Hematopoietic multipotent progenitor cell treated with erythropoietin and hydrocortisone succinate and interleukin-3 and kit ligand, for 17 days (in vitro differentiated cells): ENCODE data around the gene SOBP.

ENCODE experiments used
- DNase-seq: peaks from one replicate; pipeline ENCODE4 v3.0.0-alpha.2; 2015; ENCODE audit warnings: low spot score

The SOBP gene

GRCh38 chr6:107620732-107621131 lies 130.8 kb downstream of the SOBP start:
- no peak for DNase-seq

DNA sequence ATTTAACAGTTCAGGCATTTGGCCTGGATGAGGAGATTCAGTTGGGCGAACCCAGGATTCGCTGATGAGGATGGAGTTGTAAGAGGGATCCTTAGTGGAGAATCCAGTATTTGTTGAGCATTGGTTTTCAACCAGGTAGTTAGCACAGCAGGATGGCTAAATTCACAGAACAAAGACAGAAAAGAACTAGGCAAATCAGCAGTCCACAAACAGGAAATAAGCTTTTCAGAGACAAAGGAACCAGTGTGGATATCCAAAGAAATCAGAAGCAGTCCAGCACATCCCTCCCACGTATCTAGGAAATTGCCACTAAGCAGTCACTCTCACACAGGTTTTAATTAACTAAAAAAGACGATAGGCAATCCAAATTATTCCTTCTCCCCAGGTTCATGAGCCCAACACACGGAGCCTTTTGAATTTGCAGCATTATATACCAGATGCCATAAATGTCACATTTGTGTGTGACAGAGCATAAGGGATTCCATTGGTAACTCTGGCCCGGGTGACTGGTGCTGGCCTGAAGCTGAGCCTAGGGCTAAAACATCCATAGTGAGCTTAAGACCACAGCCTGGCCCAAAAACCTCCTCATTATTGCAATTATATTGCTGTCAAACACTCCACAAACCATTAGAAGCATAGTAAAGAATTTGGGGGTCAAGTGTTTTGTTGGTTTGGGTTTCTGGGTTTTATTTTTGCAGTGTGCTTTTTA lies 131.5 kb downstream of the SOBP start:
- DNase-seq, result no peak

GRCh38 chr6:107622269-107622668 lies 132.4 kb downstream of the SOBP start:
- DNase-seq, result no peak

DNA sequence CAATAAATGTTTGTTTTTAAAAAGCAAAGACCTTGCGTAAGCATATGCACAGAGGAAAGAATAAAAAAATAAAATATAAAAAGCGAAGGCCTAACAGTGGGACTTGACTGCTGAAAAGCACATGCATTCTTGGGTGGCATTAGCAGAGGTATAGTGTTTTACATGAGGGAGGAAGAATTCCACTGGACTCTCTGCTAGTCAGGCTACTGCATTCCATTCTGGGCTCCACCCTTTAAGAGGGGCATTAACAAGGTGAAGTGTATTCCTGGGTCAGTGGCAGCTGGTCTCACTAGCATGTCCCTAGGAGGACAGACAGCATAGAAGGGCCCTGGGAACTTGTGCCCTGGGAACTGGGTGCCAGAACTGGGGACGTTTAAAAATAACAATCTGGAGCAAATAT lies 134.1 kb downstream of the SOBP start:
- DNase-seq, result no peak

GRCh38 chr6:107624541-107624940 lies 134.6 kb downstream of the SOBP start:
- DNase-seq, result no peak

- DNase-seq, result no peak
Observed at GRCh38 chr6:107625264-107625663, 135.3 kb downstream of the SOBP start.

DNA sequence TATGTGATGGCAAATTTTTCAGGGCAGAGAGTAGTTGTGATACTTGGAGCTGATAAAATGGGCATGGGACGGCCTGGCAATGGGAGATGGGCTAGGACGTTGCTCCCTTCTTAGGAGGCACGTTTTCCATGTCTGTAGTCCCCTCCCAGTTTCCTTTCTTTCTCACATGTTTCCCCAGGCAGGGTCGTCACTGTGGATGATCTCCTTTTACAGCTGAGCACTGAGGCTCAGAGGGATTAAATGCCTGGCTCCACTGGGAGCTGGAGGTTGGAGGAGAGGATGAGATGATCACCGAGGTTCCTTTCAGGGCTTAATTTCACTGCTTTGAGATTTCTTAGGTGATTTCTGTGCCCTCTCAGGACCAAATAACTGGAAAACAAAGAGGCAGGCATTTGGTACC lies 136.7 kb downstream of the SOBP start:
- no peak for DNase-seq

GRCh38 chr6:107627969-107628368 lies 138.1 kb downstream of the SOBP start:
- DNase-seq, result no peak

DNA sequence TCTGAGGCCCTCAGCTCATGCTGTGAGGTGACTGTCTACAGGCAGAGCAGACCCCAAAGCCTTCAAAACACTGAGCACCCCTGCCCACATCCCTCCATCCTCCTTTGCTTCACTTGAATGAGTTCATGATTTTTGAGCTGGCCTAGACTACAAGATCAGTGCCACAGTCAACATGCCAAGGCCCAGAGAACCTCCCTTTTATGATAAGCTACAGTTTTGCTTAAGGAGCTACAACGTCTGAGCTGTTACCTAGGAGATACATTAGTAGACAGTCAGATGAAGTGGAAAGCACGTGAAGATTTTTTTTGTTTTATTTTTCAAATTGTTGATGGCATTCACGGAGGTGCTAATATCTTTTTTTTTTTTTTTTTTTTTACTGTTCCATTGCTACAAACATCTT lies 139.0 kb downstream of the SOBP start:
- DNase-seq, result no peak

- no peak for DNase-seq
Observed at GRCh38 chr6:107629548-107630129, 139.7 kb downstream of the SOBP start.

DNA sequence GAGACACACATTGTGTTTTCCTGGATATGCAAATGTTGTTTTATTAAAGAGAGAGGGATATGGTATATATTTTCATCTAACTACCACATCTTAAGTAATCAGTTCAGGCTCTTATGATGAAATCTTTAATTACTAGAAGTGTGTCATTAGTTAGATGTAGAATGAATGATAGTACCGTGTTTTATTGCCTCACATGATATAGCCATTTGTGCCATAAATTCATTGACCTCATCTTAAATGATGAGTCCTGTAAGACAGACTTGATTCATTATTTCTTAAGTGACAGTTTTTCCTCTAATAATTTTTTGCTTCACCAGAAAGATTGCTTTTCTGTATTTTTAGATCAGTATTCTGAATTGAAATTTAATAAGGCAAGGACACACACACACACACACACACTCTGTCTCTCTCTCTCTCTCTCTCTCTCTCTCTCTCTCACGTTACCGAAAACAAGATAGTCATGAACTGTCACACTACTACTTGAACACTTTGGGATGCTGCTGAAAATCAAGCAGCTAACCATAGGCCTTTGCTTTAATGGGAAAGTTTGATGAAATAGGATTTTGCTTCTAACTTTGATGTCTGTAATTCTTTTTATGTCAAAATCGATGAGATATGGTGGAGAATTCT lies 140.5 kb downstream of the SOBP start:
- DNase-seq, result no peak

GRCh38 chr6:107632381-107633136 lies 142.6 kb downstream of the SOBP start:
- DNase-seq, result no peak

- no peak for DNase-seq
Observed at GRCh38 chr6:107633680-107634323, 143.9 kb downstream of the SOBP start.

DNA sequence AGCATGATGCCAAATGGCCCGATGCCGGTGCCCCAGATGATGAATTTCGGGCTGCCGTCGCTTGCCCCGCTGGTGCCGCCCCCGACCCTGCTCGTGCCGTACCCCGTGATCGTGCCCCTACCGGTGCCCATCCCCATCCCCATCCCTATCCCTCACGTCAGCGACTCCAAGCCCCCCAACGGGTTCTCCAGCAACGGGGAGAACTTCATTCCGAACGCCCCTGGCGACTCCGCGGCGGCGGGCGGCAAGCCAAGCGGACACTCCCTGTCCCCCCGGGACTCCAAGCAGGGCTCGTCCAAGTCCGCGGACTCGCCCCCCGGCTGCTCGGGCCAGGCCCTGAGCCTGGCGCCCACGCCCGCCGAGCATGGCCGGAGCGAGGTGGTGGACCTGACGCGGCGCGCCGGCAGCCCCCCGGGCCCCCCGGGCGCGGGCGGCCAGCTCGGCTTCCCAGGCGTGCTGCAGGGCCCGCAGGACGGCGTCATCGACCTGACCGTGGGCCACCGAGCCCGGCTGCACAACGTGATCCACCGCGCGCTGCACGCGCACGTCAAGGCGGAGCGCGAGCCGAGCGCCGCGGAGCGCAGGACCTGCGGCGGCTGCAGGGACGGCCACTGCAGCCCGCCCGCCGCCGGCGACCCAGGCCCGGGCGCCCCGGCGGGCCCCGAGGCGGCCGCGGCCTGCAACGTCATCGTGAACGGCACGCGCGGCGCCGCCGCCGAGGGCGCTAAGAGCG lies 144.6 kb downstream of the SOBP start:
- no peak for DNase-seq

- DNase-seq, result no peak
Observed at GRCh38 chr6:107635057-107635515, 145.2 kb downstream of the SOBP start.

GRCh38 chr6:107636486-107636885 lies 146.6 kb downstream of the SOBP start:
- no peak for DNase-seq

DNA sequence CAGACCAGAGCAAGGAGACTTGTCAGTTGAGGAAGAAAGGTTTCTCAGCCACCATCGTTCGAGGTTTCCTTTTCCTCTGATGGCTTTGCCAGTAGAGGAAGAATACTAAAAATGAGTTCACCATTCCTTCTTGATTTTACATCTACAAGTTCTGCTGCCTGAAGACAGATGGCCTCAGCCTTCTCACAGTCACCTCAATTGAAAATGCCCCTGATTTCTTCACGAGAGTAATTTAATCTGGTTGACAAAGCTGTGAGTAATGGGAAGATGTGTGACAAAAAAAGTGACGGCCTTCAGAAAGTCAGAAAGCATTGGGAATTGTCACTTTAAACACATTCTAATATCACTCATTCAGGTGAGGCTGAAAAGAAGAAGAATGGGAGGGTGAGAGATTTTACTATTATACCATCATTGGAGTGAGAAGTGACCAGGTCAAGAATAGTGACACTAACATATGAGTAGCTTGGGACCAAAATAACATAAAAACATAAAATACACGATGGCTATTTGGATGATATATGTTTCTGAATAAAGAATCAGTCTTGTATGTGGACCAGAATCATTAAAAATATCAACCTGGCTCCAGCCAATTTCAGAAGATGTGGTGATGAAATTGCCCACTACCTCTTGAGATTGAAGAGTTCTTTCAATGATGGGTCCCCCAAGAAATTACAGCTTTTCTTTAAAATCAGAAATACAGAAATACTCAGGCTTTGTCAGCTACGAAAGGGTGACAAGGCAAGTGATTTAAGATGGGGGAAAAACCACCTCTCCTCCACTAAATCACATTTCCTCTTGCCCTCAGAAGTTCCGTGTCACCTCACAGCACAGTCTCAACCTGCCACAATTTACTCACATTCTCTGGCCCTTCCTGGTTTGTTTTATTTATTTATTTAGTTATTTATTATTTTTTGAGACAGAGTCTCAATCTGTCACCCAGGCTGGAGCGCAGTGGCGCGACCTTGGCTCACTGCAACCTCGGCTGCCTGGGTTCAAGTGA lies 147.7 kb downstream of the SOBP start:
- no peak for DNase-seq

DNA sequence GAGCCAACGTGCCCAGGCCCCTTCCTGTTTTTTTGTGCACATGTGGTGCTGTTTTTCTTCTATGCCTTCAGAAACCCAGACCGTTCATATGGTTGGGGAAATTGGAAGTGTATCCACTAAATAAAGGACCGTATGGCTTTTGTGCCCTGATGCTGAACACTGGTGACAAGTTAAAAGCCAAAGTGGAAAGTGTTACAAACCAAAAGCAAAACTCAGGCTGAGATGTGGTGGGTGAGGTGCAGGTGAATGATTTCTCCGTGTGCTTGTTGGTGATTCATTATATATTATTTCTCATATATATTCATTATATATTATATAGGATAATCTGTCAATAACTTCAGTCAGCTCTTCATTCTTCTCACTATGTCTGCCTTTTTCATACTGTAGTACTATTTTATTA lies 148.6 kb downstream of the SOBP start:
- DNase-seq, result no peak

DNA sequence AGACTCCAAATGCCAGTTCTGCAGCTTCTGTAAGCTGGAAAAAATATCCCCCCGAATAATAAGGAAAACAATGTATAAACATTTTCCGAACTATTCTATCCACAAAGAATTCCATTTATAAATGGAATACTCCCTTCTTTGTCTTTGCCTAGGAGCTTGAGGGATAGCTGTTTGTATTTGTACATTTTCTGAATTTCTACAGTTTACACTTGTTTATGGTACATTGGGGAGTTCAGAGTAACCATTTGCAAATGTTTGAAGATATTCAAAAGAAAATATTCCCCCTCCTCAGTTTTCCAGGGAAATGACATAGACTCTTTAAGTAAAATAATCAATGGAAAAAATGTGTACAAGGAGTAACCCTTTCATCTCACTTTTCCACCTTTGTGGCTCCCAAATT lies 149.6 kb downstream of the SOBP start:
- DNase-seq, result no peak

DNA sequence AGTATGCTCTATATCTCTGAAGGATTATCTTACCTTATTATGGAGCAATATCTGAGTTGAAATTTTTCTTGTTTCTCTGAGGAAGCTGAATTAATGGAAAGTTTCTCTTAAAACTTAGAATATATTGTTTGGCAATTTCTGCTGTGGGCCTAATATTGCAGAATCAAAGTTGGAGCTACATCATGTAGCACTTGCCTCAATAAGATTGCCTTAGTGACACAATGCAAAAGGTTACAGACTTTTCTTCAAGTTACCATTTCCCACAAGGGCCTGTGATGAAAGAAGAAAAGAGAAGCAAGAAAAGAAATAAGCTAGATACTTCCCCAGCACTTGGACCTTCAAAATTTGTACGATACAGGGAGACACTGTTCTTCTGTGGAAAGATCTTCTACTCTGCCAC lies 151.2 kb downstream of the SOBP start:
- no peak for DNase-seq
